NCI-H1092 treated with DMSO at 0.1 percent for 48 hours (cell line): ENCODE results near the gene ARHGAP25.
"Not testable (repeated sequence)": the region's sequence is repeated elsewhere in the genome, so short reads cannot be mapped to it uniquely, and the experiment has no call there.

ENCODE experiments used
- DNase-seq: peaks from one replicate; lab custom pipeline; 2025; lab: John Stamatoyannopoulos, UW

Gene ARHGAP25

GRCh38 chr2:68799140-68800026 is 64.8 kb downstream of the ARHGAP25 start:
- peak; percentile 53 for DNase-seq

GRCh38 chr2:68800027-68800401 is 65.4 kb downstream of the ARHGAP25 start:
- DNase-seq: no peak

DNA sequence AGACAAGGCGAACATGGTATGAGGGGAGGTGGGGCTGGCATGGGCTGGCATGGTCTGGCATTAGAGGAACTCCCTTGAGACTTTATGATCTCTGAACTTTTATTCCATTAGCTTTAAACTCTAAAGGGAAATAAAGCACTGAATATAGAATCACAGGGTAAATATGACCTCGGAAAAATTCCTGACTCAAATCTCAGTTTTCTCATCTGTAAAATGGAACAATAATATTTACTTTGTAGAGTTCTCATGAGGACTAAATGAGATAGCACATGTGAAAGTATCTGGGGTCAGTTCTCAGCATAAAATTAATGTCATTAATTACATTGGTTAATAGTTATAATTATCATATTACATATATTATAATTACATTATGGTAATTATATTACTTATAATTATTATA is 65.9 kb downstream of the ARHGAP25 start:
- DNase-seq: no peak

GRCh38 chr2:68802161-68802560 is 67.5 kb downstream of the ARHGAP25 start:
- not testable (repeated sequence) for DNase-seq

DNA sequence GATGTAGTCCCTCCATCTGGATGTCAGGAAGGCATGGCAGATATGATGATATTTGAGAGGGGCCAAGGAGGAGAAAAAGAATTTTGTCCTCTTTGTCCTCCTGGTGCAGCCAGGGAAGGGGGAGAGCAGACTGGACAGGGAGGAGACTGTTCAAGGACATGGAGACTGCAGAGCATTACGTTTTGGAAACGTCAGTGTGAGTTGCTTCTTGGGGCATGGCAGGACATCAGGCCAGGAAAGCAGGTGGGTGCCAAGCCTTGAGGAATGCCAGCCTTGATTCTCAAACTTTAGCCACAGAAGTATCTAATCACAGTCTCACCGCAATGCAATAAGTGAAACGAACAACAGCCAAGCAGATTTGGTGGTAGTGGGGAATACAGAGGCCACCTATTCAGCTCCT is 70.4 kb downstream of the ARHGAP25 start:
- DNase-seq: no peak

- DNase-seq: no peak
These were observed 72.0 kb downstream of the ARHGAP25 start for GRCh38 chr2:68806511-68807109.

- DNase-seq: no peak
These were observed 73.2 kb downstream of the ARHGAP25 start for GRCh38 chr2:68807821-68808266.

- DNase-seq: no peak
These were observed 75.0 kb downstream of the ARHGAP25 start for GRCh38 chr2:68809324-68810240.

GRCh38 chr2:68811364-68811763 is 76.8 kb downstream of the ARHGAP25 start:
- DNase-seq: no peak

GRCh38 chr2:68812251-68812650 is 77.6 kb downstream of the ARHGAP25 start:
- DNase-seq: peak; percentile 36

DNA sequence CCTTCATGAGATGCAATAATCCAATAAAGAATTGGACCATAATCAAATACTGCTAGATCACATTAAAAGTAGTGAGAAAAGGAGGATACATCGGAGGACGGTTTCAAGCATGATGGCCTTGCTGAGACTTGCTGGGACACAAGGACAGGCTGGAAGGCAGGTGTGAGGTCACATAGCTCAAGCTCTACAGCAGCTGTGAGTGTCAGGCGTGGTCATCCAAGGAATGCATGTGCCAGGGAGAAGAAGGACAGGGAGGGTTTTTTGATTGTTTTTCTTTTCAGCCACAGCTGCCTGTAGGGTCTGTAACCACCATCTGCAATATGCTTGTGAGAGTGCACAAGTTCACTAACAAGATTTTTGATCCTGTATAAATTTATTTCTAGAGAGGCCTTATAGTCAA is 79.0 kb downstream of the ARHGAP25 start:
- no peak for DNase-seq

GRCh38 chr2:68817306-68817705 is 82.7 kb downstream of the ARHGAP25 start:
- DNase-seq: no peak

GRCh38 chr2:68819556-68819955 is 84.9 kb downstream of the ARHGAP25 start:
- no peak for DNase-seq

- no peak for DNase-seq
These were observed 87.7 kb downstream of the ARHGAP25 start for GRCh38 chr2:68822207-68822872.

- no peak for DNase-seq
These were observed 90.2 kb downstream of the ARHGAP25 start for GRCh38 chr2:68824831-68825230.

GRCh38 chr2:68825866-68826265 is 91.3 kb downstream of the ARHGAP25 start:
- DNase-seq: no peak

DNA sequence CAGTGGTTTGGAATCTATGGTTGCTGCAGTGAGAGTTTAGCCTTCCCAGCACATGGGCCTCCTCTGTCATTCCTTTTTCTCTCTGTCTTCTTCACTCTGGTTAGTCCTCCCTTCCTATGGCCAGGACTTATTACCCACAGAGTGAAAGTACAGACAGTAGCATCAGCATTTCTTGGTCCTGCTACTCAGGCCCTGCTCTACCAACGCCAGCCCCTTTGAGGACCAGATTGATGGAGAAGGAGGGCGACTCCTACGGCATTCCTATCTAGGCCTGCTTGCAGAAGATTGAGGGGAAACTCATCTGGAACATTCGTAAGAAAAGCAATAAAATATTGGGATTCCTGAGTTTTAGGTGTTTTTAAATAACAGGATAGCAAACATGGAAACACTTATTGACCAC is 93.1 kb downstream of the ARHGAP25 start:
- no peak for DNase-seq

GRCh38 chr2:68828887-68829708 is 94.5 kb downstream of the ARHGAP25 start:
- no peak for DNase-seq

DNA sequence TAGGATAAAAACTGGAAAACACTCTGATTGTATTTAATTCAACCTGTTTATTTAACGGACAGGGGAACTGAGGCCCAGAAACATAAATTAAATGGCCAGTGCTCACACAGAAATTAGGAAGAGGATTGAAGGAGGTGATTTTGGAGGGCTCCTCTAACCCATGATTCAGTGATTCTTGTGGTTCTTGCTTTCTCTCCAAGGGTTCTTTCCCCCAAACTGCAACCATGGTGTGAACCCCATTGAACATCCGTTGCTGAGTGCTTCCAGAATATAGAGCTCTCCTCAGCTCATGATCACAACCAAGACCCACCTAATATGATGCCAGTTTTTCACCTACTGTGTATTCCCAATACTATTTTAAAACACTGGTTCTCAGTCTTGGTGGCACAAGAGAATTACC is 95.1 kb downstream of the ARHGAP25 start:
- DNase-seq: no peak

GRCh38 chr2:68831686-68832232 is 97.1 kb downstream of the ARHGAP25 start:
- DNase-seq: no peak
